CD4-positive, alpha-beta T cell treated with Interleukin-2 at 100 ng/mL for 4 hours (primary cell): ENCODE measurements around the gene B3GALT4.
"Not testable (repeated sequence)": the region's sequence is repeated elsewhere in the genome, so short reads cannot be mapped to it uniquely, and the experiment has no call there.

ENCODE experiments used
- DNase-seq: peaks from one replicate; pipeline ENCODE4 v3.0.0-alpha.2; 2020; ENCODE audit warnings: low spot score

Gene B3GALT4

DNA sequence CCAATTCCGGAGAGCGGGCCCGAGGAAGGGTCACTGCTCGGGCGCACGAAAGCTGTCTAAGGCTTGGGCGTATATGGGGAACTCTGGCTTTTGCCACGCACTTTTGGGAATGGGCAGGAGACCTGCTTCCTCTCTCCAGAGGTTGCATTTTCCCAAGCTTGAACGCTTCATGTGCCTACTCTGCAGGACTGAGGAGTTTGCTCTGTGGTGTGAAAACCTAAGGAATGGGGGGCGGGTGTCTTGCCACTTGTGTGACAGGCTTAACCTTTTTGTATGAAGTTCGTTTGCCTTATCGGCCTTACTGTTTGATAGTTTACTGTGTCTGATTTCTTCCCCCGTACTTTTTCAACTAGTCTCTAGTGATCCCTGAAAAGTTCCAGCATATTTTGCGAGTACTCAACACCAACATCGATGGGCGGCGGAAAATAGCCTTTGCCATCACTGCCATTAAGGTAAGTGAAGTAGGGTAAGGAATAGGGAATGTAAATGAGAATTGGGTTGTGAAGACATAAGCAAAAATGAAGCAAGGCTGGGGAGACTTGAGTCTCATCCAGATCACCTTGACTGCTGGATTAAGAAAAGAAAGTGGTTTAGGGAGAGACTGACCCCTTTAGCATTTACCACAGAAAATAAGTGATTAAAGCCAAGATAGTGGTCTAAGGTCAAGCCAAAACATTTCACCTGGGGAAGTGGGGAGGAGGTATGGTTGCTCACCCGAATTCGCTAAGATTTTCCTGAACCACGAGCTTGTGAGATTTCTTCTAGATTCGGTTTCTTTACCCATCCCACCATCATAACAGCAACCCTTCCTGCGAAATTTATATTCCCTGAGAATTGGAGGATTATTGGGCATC is 4.4 kb upstream of the B3GALT4 start:
- peak; percentile 10 for DNase-seq

DNA sequence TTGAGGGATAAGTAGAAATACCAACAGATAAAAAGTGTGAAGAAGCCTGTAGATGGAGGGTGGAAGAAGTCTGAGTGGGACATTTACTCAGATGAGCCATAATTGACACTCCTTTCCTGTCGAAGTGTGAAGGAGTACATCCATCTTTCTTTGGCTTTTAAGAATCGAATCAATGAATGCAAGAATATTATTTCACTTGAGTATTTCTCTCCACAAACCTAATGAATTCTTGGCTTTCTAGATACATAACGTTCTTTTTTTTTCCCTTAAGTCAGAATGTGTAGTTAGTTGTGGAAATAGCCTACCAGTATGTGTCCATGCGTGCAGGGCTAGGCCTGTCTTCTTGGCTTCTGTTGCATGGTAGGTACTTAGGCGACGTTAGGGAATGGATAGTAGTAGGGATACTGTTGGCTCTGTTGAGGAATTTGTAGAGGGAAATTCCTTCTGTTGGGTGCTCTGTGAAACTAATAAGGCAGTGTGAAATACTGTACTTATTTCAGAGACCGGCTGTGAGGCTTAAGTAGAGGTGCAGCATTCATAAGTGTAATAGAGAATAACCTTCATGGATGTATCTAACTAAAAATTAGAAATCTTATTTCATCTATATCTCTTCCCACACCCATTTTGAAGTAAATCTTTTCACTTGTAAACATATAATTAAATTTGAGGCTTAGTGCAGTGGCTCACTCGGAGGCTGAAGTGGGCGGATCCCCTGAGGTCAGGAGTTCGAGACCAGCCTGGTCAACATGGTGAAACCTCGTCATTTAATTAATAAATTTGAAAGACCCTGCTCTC is 3.6 kb upstream of the B3GALT4 start:
- no peak for DNase-seq

DNA sequence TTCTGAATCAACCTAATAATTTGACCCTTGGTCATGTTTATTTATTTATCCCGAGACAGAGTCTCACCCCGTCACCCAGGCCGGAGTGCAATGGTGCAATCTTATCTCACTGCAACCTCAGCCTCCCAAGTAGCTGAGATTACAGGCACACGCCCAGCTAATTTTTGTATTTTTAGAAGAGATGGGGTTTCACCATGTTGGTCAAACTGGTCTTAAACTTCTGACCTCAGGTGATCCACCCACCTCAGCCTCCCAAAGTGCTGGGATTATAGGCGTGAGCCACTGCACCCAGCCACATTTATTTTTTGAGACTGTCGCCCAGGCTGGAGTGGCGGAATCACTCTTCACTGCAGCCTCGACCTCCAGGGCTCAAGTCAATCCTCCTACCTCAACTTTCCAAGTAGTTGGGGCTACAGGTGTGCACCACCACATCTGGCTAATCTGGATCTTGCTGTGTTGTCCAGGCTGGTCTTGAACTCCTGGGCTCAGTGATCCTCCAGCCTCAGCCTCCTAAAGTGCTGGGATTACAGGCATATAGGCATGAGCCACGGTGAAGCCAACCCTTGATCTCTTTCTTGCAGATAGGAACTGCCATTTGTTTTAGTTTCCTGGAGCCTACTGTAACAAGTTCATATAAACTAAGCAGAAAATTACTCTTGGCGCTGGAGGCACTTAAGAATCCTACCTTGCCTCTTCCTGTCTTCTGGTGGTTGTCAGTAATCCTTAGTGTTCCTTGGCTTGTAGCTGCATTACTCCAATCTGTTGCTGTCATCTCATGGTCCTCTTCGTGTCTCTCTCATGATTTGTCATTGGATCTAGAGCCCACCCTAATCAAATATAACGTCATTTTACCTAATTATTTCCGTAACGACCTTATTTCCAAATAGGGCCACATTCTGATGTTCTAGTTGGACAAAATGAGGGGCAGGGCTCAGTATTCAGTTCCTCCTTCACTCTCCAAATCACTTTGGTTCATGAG is 2.7 kb upstream of the B3GALT4 start:
- no peak for DNase-seq

DNA sequence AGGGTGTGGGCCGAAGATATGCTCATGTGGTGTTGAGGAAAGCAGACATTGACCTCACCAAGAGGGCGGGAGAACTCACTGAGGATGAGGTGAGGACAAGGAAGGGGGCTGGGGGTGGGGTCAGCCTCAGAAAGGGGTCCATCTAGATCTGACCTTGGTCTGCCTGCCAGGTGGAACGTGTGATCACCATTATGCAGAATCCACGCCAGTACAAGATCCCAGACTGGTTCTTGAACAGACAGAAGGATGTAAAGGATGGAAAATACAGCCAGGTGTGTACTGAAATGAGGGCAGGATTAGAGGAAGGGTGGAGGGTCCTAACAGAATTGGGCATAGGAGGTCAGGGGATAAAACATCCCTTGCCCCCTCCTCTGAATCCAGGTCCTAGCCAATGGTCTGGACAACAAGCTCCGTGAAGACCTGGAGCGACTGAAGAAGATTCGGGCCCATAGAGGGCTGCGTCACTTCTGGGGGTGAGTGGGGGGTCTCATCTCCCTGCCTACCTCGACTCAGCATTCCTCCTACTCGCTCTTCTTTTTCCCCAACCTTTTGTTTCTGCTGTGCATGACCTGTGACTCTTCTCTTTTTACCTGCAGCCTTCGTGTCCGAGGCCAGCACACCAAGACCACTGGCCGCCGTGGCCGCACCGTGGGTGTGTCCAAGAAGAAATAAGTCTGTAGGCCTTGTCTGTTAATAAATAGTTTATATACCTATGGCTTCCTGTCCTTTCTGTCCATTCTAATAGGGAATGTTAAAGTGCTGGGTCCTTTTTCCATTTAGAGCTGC is 935 bp upstream of the B3GALT4 start:
- not testable (repeated sequence) for DNase-seq

GRCh38 chr6:33276581-33276863 is 401 bp upstream of the B3GALT4 start:
- no peak for DNase-seq

- DNase-seq: no peak
Measured at GRCh38 chr6:33277663-33278391, 904 bp downstream of the B3GALT4 start.

DNA sequence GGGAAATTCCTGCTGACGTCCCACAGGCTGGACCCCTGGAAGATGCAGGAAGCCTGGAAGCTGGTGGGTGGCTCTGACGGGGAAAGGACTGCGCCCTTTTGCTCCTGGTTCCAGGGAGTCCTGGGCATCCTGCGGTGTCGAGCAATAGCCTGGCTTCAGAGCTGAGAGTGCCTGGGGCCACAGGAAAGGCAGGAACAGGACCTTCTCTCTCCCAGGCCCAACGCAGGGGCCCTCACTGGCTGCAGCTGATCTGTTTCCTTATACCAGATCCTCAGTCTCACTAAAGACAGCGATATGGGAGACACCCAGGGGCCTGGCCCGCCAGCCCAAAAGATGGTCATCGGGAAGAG is 1.4 kb downstream of the B3GALT4 start:
- DNase-seq: no peak

DNA sequence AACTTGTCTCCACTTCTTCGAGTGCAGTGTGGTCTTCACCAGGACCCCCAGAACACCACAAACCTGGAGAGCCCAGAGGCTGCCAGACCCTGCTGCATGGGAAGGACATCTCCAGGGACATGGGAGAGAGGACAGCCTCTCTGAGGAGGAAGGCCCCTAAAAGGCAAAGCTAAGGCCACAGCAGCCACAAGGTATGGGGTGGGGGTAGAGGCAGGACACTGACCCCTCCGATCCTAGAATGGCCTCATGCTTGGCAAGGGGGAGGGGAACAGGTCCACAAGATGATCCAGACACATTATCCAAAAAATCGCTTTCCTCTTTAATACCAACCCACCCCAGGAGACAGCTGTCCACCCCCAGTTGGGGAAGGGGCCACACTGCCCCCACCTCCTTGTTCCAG is 1.9 kb downstream of the B3GALT4 start:
- DNase-seq: no peak

- no peak for DNase-seq
Measured at GRCh38 chr6:33279257-33279695, 2.4 kb downstream of the B3GALT4 start.

- no peak for DNase-seq
Measured at GRCh38 chr6:33279971-33280511, 3.1 kb downstream of the B3GALT4 start.

- DNase-seq: no peak
Measured at GRCh38 chr6:33280539-33280938, 3.6 kb downstream of the B3GALT4 start.

- not testable (repeated sequence) for DNase-seq
Measured at GRCh38 chr6:33285214-33285613, 8.3 kb downstream of the B3GALT4 start.

DNA sequence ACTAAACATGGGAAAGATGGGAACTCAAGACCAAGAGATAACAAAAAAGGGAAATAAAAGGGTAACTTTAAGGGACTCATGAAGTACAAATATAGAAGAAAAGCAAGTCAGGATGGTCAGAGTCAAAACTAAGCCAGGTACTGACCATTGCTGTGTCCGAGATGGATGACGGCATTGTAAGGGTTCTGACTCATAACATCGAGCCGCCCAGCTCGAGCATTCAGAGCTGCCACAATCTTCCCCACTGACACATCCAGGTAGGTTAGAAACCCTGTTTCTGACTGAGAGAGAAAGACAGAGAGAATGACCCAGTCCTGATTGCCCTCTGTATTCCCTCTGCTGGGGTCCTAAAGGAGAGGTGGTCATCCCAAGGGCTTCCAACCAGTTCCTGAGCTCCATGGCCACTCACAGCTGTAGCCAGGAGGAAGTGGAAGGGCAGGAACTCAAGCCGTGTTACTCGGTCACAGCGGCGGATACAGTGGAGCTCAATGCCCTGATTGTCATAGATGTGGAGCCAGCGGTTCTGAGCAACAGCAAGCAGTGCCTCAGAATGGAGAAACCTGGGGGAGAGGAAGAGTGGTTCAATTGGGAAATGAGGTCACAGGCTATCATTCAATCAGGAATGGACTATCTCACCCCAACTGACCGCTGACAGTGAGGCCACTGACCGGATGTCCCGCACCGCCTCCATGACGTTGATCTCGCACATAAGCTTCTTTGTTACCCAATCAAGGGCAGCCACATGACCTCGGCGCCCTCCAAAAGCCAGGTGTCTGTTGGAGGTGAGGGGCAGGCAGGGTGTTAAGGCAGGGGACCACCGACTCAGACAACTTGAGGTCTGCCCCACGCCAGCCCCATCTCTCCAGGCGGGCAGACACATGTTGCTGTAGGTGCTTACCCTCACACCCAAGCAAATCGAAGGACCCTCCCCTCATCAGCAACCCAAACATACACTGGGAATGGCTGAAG is 10.3 kb downstream of the B3GALT4 start:
- DNase-seq: no peak

- no peak for DNase-seq
Measured at GRCh38 chr6:33288141-33288920, 11.4 kb downstream of the B3GALT4 start.

DNA sequence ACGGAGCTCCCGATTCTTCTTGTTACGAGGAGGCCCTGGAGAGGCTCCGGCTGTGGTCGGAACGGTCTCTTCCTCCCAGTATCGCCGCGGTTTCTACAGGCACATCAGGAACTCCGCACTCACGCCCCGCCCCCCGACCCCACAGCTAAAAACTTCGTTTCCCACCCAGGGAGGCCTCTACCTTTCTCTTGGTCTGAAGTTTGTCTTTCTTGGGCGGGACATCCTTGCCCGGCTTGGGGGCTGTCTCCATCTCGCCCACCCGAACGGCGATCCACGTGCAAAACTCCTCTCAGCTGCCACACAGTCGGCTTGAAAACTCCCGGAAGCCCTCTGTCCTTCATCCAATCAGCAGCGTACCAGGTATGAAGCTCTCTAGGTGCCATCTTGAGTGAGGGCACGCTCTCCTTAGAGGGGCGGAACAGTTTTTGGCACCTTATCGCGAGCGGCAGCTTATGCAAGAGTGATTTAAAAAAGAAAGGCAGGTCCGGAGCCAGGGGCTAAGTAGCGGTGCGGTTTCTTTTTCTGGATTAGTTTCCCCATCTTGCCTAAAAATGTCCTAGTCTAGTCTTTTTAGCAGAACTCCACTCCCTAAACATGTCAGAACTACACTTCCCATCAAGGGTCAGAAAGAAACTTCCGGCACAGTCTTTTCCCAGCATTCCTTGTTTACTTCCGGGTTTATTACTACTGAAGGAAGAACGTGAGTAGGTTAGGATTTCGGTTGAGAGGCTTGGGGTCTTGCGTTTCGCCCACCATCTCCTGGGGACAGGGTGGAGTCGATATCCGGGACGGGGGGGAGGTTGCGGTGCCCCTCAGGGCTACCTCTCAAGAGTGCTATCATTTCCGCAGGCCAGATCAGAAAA is 12.2 kb downstream of the B3GALT4 start, which contains the start of the genes PFDN6 and WDR46:
Gene PFDN6, plus strand, starts transcription at position 681 of the 863 bp plus-strand sequence. CDS start 256 bp downstream, outside the sequence.
Gene WDR46, minus strand, starts transcription at position 319 of the 863 bp plus-strand sequence. Its CDS starts 69 bp downstream, at position 250.
- peak; percentile 86 for DNase-seq

- DNase-seq: no peak
Measured at GRCh38 chr6:33289784-33290315, 12.9 kb downstream of the B3GALT4 start.

DNA sequence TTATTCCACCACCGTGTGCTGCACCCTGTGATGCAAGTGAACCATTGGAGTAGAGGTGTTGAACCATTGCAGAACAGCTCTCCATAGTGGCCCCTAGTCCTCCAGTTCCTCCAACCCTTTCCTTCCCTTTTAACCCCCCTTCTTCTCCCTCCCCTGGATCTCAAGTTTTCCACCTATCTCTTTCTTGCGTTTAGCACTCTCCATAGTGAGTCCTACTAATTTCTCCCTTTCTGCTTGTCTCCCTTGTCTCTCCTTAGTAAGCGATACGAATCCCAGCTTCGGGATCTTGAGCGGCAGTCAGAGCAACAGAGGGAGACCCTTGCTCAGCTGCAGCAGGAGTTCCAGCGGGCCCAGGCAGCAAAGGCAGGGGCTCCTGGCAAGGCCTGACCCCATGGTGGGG is 13.5 kb downstream of the B3GALT4 start:
- DNase-seq: no peak
